Activated CD4-positive, alpha-beta memory T cell treated with anti-CD3 and anti-CD28 coated beads, Interleukin-2, amount 10 ng/mL, durations not matched to agents 7 days and 5 days (primary cell): Measurements from ENCODE around the gene MRS2. TPM values are rescaled to one million over a fixed set of nuclear protein-coding genes. Genes with fewer than 3 reads are reported as not detected.
"Not testable (repeated sequence)": the region's sequence is repeated elsewhere in the genome, so short reads cannot be mapped to it uniquely, and the experiment has no call there.

Experiments used
- CTCF ChIA-PET: fragments of 350-600 bp; sonication (Branson Sonifier 250); formaldehyde crosslinking; loops from one replicate; lab custom pipeline; 2021; ENCODE audit warnings: antibody characterized with exemption, inconsistent platforms; lab: Charles Lee
- POLR2A ChIA-PET: fragments of 350-600 bp; sonication (Branson Sonifier 250); formaldehyde crosslinking; loops from one replicate; lab custom pipeline; 2021; ENCODE audit warnings: antibody characterized with exemption; lab: Charles Lee
- DNase-seq: peaks from one replicate; pipeline ENCODE4 v3.0.0-alpha.2; 2020
- H3K27ac Mint-ChIP-seq: one replicate; pipeline ENCODE4 v1.8.0; 2021; ENCODE audit warnings: mild to moderate bottlenecking, mixed read lengths
- H3K27me3 Mint-ChIP-seq: one replicate; pipeline ENCODE4 v1.8.0; 2021; ENCODE audit warnings: mixed read lengths
- H3K36me3 Mint-ChIP-seq: one replicate; pipeline ENCODE4 v1.8.0; 2021; ENCODE audit warnings: low read depth, mixed read lengths
- H3K4me1 Mint-ChIP-seq: one replicate; pipeline ENCODE4 v1.8.0; 2021; ENCODE audit warnings: mixed read lengths
- H3K4me3 Mint-ChIP-seq: one replicate; pipeline ENCODE4 v1.8.0; 2021; ENCODE audit warnings: mild to moderate bottlenecking, mixed read lengths
- H3K9me3 Mint-ChIP-seq: one replicate; pipeline ENCODE4 v1.8.0; 2021; ENCODE audit warnings: mixed read lengths
- total RNA-seq, 2 experiments: library from RNA; stranded (reverse); gene quantifications; one replicate each; pipeline ENCODE4 v1.2.3, GENCODE V29; 2021

MRS2 gene
- total RNA-seq, 2 experiments from 2014 or later, result 16.6 to 17.0 TPM

DNA sequence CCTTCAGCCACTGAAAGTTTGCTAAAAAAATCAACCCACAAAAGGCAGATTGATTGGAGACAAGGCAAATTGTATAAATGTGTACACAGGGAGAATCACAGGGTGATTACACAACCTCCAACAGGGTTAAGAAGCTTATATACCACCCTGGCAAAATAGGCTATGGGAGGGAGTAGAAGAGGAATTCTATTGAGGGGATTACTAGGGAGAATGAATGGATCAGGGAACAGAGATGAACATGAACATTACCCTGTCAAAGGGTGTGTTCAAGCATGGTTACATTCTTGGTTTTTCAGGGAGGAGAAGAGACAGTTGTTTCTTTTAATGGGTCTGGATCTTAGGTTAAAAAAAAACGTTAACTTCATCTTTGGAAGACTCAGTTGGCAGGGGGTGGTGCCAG, 5.1 kb upstream of the MRS2 start:
- Mint-ChIP-seq H3K4me3 (no peak overlapping the region), H3K9me3 (no peaks in the 10 kb centered on the region), H3K36me3 (no peaks in the 10 kb centered on the region), H3K4me1 (peaks cover 6% of the 10 kb centered on the region), H3K27ac (no peak overlapping the region), H3K27me3 (peaks cover 23% of the 10 kb centered on the region)
- DNase-seq, result no peak
- ChIA-PET CTCF (no interaction called here), POLR2A (no interaction called here)

DNA sequence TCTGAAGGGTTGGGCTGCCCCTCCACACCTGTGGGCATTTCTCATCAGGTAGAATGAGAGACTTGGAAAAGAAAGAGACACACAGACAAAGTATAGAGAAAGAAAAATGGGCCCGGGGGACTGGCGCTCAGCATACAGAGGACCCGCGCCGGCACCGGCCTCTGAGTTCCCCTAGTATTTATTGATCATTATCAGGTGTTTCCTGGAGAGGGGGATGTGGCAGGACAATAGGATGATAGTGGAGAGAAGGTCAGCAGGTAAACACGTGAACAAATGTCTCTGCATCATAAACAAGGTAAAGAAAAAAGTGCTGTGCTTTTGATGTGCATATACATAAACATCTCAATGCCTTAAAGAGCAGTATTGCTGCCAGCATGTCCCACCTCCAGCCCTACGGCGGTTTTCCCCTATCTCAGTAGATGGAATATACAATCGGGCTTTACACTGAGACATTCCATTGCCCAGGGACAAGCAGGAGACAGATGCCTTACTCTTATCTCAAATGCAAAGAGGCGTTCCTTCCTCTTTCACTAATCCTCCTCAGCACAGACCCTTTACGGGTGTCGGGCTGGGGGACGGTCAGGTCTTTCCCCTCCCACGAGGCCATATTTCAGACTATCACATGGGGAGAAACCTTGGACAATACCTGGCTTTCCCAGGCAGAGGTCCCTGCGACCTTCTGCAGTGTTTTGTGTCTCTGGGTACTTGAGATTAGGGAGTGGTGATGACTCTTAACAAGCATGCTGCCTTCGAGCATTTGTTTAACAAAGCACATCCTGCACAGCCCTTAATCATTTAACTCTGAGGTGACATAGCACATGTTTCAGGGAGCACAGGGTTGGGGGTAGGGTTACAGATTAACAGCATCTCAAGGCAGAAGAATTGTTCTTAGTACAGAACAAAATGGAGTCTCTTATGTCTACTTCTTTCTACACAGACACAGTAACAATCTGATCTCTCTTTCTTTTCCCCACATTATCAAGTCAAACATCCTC, 2.4 kb upstream of the MRS2 start:
- H3K27ac Mint-ChIP-seq, H3K4me3 Mint-ChIP-seq, DNase-seq, H3K9me3 Mint-ChIP-seq, POLR2A ChIA-PET, CTCF ChIA-PET, H3K36me3 Mint-ChIP-seq: not testable (repeated sequence)
- Mint-ChIP-seq H3K4me1 (peaks cover 27% of the 10 kb centered on the region), H3K27me3 (peaks cover 23% of the 10 kb centered on the region)

DNA sequence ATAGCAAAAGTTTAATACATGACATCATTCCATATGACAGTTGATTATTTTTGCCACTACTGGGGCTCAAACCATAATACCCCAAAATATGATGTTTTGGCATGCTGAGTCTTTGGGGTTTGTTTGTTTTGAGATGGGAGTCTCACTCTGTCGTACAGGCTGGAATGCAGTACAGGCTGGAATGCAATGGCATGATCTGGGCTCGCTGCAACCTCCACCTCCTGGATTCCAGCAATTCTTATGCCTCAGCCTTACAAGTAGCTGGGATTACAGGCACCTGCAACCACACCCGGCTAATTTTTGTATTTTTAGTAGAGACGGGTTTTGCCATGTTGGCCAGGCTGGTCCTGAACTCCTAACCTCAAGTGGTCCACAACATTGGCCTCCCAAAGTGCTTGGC, 1.3 kb upstream of the MRS2 start:
- H3K9me3 Mint-ChIP-seq, result no peaks in the 10 kb centered on the region
- DNase-seq, result no peak
- H3K27me3 Mint-ChIP-seq, result peaks cover 23% of the 10 kb centered on the region
- POLR2A ChIA-PET, result no interaction called here
- no peak overlapping the region for H3K4me3 Mint-ChIP-seq
- H3K36me3 Mint-ChIP-seq, result peaks cover 5% of the 10 kb centered on the region
- H3K27ac Mint-ChIP-seq, result no peak overlapping the region
- CTCF ChIA-PET, result no interaction called here
- H3K4me1 Mint-ChIP-seq, result peaks cover 29% of the 10 kb centered on the region

DNA sequence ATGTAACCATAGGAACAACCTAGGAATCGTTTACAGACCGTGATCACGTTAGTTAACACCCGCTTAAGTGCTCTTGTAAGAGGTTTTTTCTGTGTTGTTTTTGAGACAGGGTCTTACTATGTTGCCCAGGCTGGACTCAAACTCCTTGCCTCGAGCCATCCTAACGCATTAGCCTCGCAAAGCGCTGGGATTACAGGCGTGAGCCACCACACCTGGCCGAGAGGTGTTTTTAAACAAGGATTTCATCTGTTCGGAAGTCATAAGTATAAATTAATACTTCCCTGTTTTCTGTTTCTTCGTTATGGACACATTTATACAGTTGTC, 727 bp downstream of the MRS2 start:
- DNase-seq, result no peak
- H3K9me3 Mint-ChIP-seq, result no peaks in the 10 kb centered on the region
- H3K27me3 Mint-ChIP-seq, result peaks cover 18% of the 10 kb centered on the region
- H3K27ac Mint-ChIP-seq, result peak overlapping the region; percentile 16
- CTCF ChIA-PET, result interaction anchor here (1.8 kb wide), 1 partner anchor 43 kb away, joined by 5 read pairs; no protein-coding TSS in a partner anchor
- peaks cover 8% of the 10 kb centered on the region for H3K36me3 Mint-ChIP-seq
- H3K4me1 Mint-ChIP-seq, result peaks cover 29% of the 10 kb centered on the region
- peak overlapping the region; percentile 90 for H3K4me3 Mint-ChIP-seq
- POLR2A ChIA-PET, result interaction anchor here (1.3 kb wide), 1 partner anchor 372 kb away, joined by 3 read pairs; no protein-coding TSS in a partner anchor

DNA sequence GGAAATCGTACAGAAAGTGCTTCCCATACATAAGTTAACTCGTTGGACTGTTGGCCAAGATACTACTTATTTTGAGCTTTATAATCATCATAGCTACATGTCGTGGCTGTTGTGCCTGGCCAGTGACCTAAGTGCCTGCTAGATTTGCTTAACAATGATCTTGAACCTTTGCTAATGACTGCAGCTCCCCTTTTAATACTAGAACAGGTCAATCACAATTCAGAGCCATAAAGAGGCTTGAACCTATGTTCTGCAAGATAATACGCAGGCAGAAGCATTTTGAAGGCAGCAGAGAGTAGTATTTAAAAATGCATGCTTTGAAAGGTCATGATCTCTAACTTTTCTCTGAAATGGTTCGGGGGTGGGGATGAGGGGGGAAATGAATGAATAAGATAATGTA, 2.5 kb downstream of the MRS2 start:
- Mint-ChIP-seq H3K4me1 (peaks cover 29% of the 10 kb centered on the region), H3K36me3 (peaks cover 13% of the 10 kb centered on the region), H3K27me3 (peaks cover 7% of the 10 kb centered on the region), H3K9me3 (no peaks in the 10 kb centered on the region), H3K4me3 (no peak overlapping the region), H3K27ac (no peak overlapping the region)
- no peak for DNase-seq
- CTCF ChIA-PET, result interaction anchor here (0.8 to 1.0 kb wide), 2 partner anchors 45 to 89 kb away, joined by 3 to 4 read pairs; partner anchors contain the start of gene ALDH5A1
- POLR2A ChIA-PET, result no interaction called here

DNA sequence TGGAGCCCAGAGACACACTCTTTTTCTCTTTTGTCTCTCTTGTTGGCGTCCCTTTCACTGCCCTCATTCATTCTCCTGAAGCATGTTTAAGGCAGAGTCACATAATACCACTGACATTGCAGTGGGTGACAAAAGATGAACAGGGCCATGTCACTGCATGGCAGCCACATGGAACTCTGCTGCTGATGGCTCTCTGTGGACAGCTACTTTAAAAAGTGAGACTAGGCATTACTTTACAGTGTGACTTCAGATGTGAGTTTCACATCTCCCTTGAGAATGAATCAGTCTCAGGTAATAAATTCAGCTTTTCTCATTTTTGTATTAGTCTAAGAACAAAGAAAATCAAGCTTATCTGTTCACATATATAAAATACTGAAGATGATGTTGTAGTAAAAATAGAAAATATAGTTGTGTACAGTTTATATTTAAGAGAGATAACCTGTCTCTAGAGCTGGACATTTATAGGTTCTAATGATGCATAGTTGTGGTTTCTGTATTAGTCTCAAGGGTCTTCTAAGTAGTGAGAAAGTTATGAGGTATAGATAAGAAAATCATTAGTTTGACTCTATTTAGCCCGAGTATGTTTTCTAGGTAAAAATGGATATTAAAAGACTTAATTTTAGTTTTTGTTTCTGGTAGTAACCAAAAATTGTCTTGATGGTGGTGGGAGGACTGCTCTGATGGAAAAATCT, 6.1 kb downstream of the MRS2 start:
- Mint-ChIP-seq H3K9me3 (no peaks in the 10 kb centered on the region), H3K27ac (no peak overlapping the region), H3K4me1 (peaks cover 16% of the 10 kb centered on the region), H3K36me3 (peaks cover 21% of the 10 kb centered on the region), H3K27me3 (no peaks in the 10 kb centered on the region), H3K4me3 (no peak overlapping the region)
- ChIA-PET POLR2A (no interaction called here), CTCF (interaction anchor here (0.9 to 1.3 kb wide), 2 partner anchors 22 to 173 kb away, joined by 3 read pairs; no protein-coding TSS in a partner anchor)
- no peak for DNase-seq

DNA sequence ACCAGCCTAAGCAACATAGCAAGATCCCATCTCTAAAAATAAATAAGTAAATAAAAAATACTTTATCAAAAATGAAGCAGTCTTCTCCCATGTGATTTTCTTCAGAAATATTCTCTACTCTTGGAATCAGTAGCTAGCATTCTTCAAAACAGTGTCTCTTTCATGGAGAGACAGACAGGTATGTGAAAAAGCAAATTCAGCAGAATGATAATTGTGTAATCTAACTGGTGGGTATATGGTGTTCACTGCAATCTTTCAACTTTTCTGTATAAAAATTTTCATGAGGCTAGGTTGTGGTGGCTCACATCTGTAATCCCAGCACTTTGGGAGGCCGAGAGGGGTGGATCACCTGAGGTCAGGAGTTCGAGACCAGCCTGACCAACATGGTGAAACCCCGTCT, 7.9 kb downstream of the MRS2 start:
- ChIA-PET CTCF (no interaction called here), POLR2A (interaction anchor here (1.2 kb wide), 1 partner anchor 14 kb away, joined by 3 read pairs; no protein-coding TSS in a partner anchor)
- H3K36me3 Mint-ChIP-seq, result peaks cover 28% of the 10 kb centered on the region
- H3K27me3 Mint-ChIP-seq, result no peaks in the 10 kb centered on the region
- H3K4me3 Mint-ChIP-seq, result no peak overlapping the region
- peaks cover 2% of the 10 kb centered on the region for H3K4me1 Mint-ChIP-seq
- DNase-seq, result no peak
- H3K9me3 Mint-ChIP-seq, result no peaks in the 10 kb centered on the region
- H3K27ac Mint-ChIP-seq, result no peak overlapping the region

DNA sequence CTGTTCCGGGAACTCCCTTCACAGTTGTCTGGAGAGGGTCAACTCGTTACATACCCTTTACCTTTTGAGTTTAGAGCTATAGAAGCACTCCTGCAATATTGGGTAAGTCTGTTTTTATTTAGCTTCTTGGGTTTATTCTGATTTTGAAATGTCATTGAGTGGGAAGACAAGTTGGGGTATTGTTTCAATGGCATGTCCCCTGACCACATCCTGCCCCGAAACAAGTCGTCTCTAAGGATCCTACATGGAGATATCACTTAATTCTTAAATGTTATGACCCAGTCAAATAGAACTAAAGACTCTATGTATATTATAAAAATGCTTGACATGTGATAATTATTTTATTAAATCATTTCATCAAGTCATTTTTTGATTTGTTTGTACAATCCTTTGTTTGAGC, 9.6 kb downstream of the MRS2 start:
- peaks cover 37% of the 10 kb centered on the region for H3K36me3 Mint-ChIP-seq
- DNase-seq, result no peak
- POLR2A ChIA-PET, result no interaction called here
- no peak overlapping the region for H3K4me3 Mint-ChIP-seq
- H3K4me1 Mint-ChIP-seq, result peaks cover 2% of the 10 kb centered on the region
- no peaks in the 10 kb centered on the region for H3K27me3 Mint-ChIP-seq
- H3K9me3 Mint-ChIP-seq, result no peaks in the 10 kb centered on the region
- H3K27ac Mint-ChIP-seq, result no peak overlapping the region
- CTCF ChIA-PET, result no interaction called here

DNA sequence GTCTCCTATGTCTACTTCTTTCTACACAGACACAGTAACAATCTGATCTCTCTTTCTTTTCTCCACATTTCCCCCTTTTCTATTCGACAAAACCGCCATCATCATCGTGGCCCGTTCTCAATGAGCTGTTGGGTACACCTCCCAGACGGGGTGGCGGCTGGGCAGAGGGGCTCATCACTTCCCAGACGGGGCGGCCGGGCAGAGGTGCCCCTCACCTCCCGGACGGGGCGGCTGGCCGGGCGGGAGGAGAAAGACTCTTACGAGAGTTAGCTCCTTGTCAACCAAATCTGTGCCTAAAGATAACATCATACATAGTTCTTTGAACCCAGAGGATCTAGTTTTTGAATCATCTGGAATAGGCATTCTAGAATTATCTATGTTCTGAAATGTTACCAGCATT, 11.8 kb downstream of the MRS2 start:
- peaks cover 43% of the 10 kb centered on the region for H3K36me3 Mint-ChIP-seq
- CTCF ChIA-PET, result interaction anchor here (0.9 kb wide), 1 partner anchor 18 kb away, joined by 5 read pairs; no protein-coding TSS in a partner anchor
- DNase-seq, POLR2A ChIA-PET, H3K4me3 Mint-ChIP-seq, H3K27me3 Mint-ChIP-seq, H3K4me1 Mint-ChIP-seq, H3K27ac Mint-ChIP-seq, H3K9me3 Mint-ChIP-seq: not testable (repeated sequence)

DNA sequence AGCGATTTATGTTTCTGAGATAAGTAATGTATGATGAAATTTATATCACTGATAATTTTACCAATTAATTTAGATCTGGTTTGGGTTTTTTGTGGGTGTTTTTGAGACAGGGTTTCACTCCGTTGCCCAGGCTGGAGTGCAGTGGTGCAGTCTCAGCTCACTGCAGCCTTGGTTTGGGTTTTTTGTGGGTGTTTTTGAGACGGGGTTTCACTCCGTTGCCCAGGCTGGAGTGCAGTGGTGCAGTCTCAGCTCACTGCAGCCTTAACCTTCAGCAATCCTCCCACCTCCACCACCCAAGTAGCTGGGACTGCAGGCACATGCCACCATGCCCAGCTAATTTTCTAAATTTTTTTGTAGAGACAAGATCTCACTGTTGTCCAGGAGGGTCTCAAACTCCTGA, 13.0 kb downstream of the MRS2 start:
- H3K36me3 Mint-ChIP-seq, result peaks cover 48% of the 10 kb centered on the region
- H3K4me1 Mint-ChIP-seq, result peaks cover 2% of the 10 kb centered on the region
- ChIA-PET CTCF (interaction anchor here (1.1 kb wide), 1 partner anchor 15 kb away, joined by 4 read pairs; no protein-coding TSS in a partner anchor), POLR2A (no interaction called here)
- no peak overlapping the region for H3K4me3 Mint-ChIP-seq
- H3K27ac Mint-ChIP-seq, result no peak overlapping the region
- no peaks in the 10 kb centered on the region for H3K9me3 Mint-ChIP-seq
- no peaks in the 10 kb centered on the region for H3K27me3 Mint-ChIP-seq
- DNase-seq, result no peak

DNA sequence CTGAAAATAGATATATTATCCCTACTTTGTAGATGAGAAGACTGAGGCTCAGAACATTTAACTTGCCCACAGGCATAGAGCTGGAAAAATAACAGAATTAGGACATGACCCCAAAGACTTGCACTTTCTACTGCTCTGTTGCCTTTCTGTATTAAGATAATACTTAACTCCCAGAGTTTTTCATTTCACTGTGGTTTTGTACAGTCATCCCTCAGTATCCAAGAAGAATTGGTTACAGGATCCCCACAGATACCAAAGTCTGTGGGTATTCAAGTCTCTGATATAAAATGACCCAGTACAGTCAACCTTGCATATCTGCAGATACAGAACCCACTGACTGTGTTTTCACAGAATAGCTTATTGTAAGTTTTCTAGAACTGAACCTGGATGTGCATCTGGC, 16.8 kb downstream of the MRS2 start:
- peaks cover 47% of the 10 kb centered on the region for H3K36me3 Mint-ChIP-seq
- no peaks in the 10 kb centered on the region for H3K27me3 Mint-ChIP-seq
- ChIA-PET CTCF (interaction anchor here (0.6 to 1.6 kb wide), 2 partner anchors 11 to 13 kb away, joined by 3 to 8 read pairs; no protein-coding TSS in a partner anchor), POLR2A (no interaction called here)
- no peaks in the 10 kb centered on the region for H3K9me3 Mint-ChIP-seq
- no peak overlapping the region for H3K4me3 Mint-ChIP-seq
- no peak for DNase-seq
- H3K27ac Mint-ChIP-seq, result no peak overlapping the region
- no peaks in the 10 kb centered on the region for H3K4me1 Mint-ChIP-seq

DNA sequence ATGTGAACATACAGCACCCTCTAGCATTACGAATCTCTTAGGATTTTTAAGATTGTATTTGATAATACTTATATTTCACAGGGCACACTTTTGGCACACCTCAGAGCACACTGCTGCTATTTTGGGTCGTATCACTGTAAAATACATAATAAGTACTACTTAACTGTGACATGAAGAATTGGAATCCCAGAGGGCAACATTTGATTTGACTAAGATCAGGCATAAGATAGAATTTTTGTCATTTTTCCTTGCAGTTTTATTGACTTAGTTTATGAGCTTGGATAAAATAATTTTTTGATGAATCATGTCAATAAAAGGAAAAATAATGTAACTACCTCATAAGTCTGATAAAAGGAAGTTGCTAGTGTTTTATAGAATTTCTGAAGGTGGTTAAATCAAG, 22.4 kb downstream of the MRS2 start:
- no peaks in the 10 kb centered on the region for H3K4me1 Mint-ChIP-seq
- no peaks in the 10 kb centered on the region for H3K9me3 Mint-ChIP-seq
- H3K27me3 Mint-ChIP-seq, result no peaks in the 10 kb centered on the region
- ChIA-PET CTCF (interaction anchor here (1.1 kb wide), 1 partner anchor 10 kb away, joined by 3 read pairs; no protein-coding TSS in a partner anchor), POLR2A (no interaction called here)
- DNase-seq, result no peak
- no peak overlapping the region for H3K4me3 Mint-ChIP-seq
- H3K27ac Mint-ChIP-seq, result no peak overlapping the region
- peaks cover 18% of the 10 kb centered on the region for H3K36me3 Mint-ChIP-seq
